HCT116 (cell line): ENCODE results near the gene TNFRSF9. TPM values are rescaled to one million over a fixed set of nuclear protein-coding genes. Genes with fewer than 3 reads are reported as not detected.

Experiments used
- ATAC-seq: fragments of 200-7000 bp; cut with Tn5 transposase; 2 replicates; pipeline ENCODE4 v1.9.1; 2020; ENCODE audit warnings: mild to moderate bottlenecking, moderate library complexity
- BruUV-seq: library from RNA; stranded (reverse); fragments of 400-500 nt; replicated peaks from 2 replicates; lab custom pipeline; 2021; lab: Mats Ljungman, UMichigan
- CTCF ChIA-PET: fragments of 300-600 bp; sonication (Branson Sonifier 250); formaldehyde crosslinking; loops from one replicate; lab custom pipeline; 2021; ENCODE audit warnings: antibody characterized with exemption; lab: Charles Lee
- POLR2A ChIA-PET: fragments of 300-600, 350-600 bp; sonication (Branson Sonifier 250); formaldehyde crosslinking; loops from one replicate; lab custom pipeline; 2021; ENCODE audit warnings: antibody characterized with exemption; lab: Charles Lee
- RAD21 ChIA-PET, 2 experiments: fragments of 300-600 bp; sonication (Branson Sonifier 250); formaldehyde crosslinking; loops; one replicate each; lab custom pipeline; 2023; ENCODE audit warnings: low total read pairs in 2 of 2; ENCODE audit not compliant: uncharacterized antibody in 2 of 2, unreplicated experiment in 2 of 2, low non-redundant PET in 1 of 2; lab: Charles Lee
- DNase-seq: peaks from one replicate; pipeline ENCODE4 v3.0.0-alpha.2; 2010; ENCODE audit warnings: low read depth, low spot score
- H2AFZ ChIP-seq: fragments of 200-600 bp; shearing (Covaris generic), sonication (generic); 2 replicates; pipeline ENCODE4 v1.6.1; 2017; ENCODE audit warnings: low read depth, mixed run types, mixed read lengths, antibody characterized with exemption, low read length; ENCODE audit not compliant: poor library complexity, severe bottlenecking
- H3K27ac ChIP-seq: 2 replicates; pipeline ENCODE4 v1.5.1; 2012; ENCODE audit warnings: low read depth, low read length
- H3K27me3 ChIP-seq: fragments of 200-600 bp; sonication (generic); 2 replicates; pipeline ENCODE4 v1.6.1; 2016; ENCODE audit warnings: mixed run types, low read length, mixed read lengths; ENCODE audit not compliant: insufficient read depth
- H3K36me3 ChIP-seq, 2 experiments: fragments of 200-500 bp in 1 of 2; fragments of 200-600 bp in 1 of 2; sonication (Bioruptor generic) in 1 of 2; sonication (generic) in 1 of 2; 2 replicates each; pipeline versions ENCODE4 v1.5.1 to v1.6.1; 2014 to 2016; ENCODE audit warnings: low read length in 2 of 2, inconsistent platforms in 1 of 2, mixed read lengths in 1 of 2, mixed run types in 1 of 2; ENCODE audit not compliant: insufficient read depth in 2 of 2, control insufficient read depth in 1 of 2
- H3K4me1 ChIP-seq, 2 experiments: fragments of 200-600 bp in 1 of 2; sonication (generic) in 1 of 2; 2 replicates each; pipeline versions ENCODE4 v1.5.1 to v1.6.1; 2012 to 2017; ENCODE audit warnings: low read length in 2 of 2, inconsistent platforms in 1 of 2, mild to moderate bottlenecking in 1 of 2, mixed read lengths in 1 of 2, mixed run types in 1 of 2, moderate library complexity in 1 of 2; ENCODE audit not compliant: insufficient read depth in 2 of 2, control insufficient read depth in 1 of 2
- H3K4me2 ChIP-seq: fragments of 200-600 bp; sonication (generic); 2 replicates; pipeline ENCODE4 v1.6.1; 2017; ENCODE audit warnings: mixed run types, low read length, mixed read lengths
- H3K4me3 ChIP-seq, 2 experiments: fragments of 200-600 bp in 1 of 2; sonication (generic) in 1 of 2; replicated peaks in 1 of 2; 2 replicates each; pipeline ENCODE4 v1.5.1; 2011 to 2016; ENCODE audit warnings: low read length in 2 of 2, control low read depth in 1 of 2, low read depth in 1 of 2, mild to moderate bottlenecking in 1 of 2, mixed read lengths in 1 of 2, mixed run types in 1 of 2
- H3K79me2 ChIP-seq: fragments of 200-600 bp; sonication (generic); 2 replicates; pipeline ENCODE4 v1.6.1; 2017; ENCODE audit warnings: mild to moderate bottlenecking, mixed run types, low read length, moderate library complexity, mixed read lengths; ENCODE audit not compliant: insufficient read depth
- H3K9ac ChIP-seq: fragments of 200-600 bp; sonication (generic); 2 replicates; pipeline ENCODE4 v1.6.1; 2016; ENCODE audit warnings: low read length, mixed read lengths
- H3K9me2 ChIP-seq: fragments of 200-600 bp; sonication (generic), shearing (Covaris generic); 2 replicates; pipeline ENCODE4 v1.6.1; 2017; ENCODE audit warnings: mixed run types, mild to moderate bottlenecking, moderate library complexity; ENCODE audit not compliant: insufficient read depth
- H3K9me3 ChIP-seq, 2 experiments: fragments of 200-500 bp in 1 of 2; fragments of 200-600 bp in 1 of 2; sonication (Bioruptor generic) in 1 of 2; sonication (generic) in 1 of 2; 2 replicates each; pipeline ENCODE4 v1.6.1; 2014 to 2017; ENCODE audit warnings: low read length in 2 of 2, mixed read lengths in 2 of 2, inconsistent platforms in 1 of 2, low read depth in 1 of 2, mild to moderate bottlenecking in 1 of 2, mixed run types in 1 of 2, moderate library complexity in 1 of 2; ENCODE audit not compliant: control insufficient read depth in 1 of 2, insufficient read depth in 1 of 2
- H4K20me1 ChIP-seq: fragments of 200-600 bp; sonication (generic), shearing (Covaris generic); 2 replicates; pipeline ENCODE4 v1.6.1; 2017; ENCODE audit warnings: mixed run types, mild to moderate bottlenecking, moderate library complexity; ENCODE audit not compliant: insufficient read depth
- ATF3 ChIP-seq: IDR thresholded peaks from 2 replicates; pipeline ENCODE4 v1.6.1; 2012
- CBX3 ChIP-seq: IDR thresholded peaks from 2 replicates; pipeline ENCODE4 v1.6.1; 2012; ENCODE audit warnings: low read depth
- ELF1 ChIP-seq: IDR thresholded peaks from 2 replicates; pipeline ENCODE4 v1.6.1; 2012; ENCODE audit warnings: low read depth, borderline replicate concordance
- EZH2 ChIP-seq: fragments of 200-600 bp; sonication (generic); IDR thresholded peaks from 2 replicates; pipeline ENCODE4 v1.6.1; 2017; ENCODE audit warnings: antibody characterized with exemption, mixed run types
- MAX ChIP-seq: IDR thresholded peaks from 2 replicates; pipeline ENCODE4 v1.6.1; 2012
- SP1 ChIP-seq: IDR thresholded peaks from 2 replicates; pipeline ENCODE4 v1.6.1; 2012; ENCODE audit warnings: low read depth
- TCF7L2 ChIP-seq: IDR thresholded peaks from 2 replicates; pipeline ENCODE4 v1.7.0; 2011; ENCODE audit warnings: borderline replicate concordance, inconsistent platforms; ENCODE audit not compliant: insufficient read depth, insufficient read length; ENCODE audit errors: extremely low read depth
- YY1 ChIP-seq: IDR thresholded peaks from 2 replicates; pipeline ENCODE4 v1.6.1; 2011; ENCODE audit warnings: low read length, low read depth, moderate library complexity, mild to moderate bottlenecking; ENCODE audit not compliant: insufficient replicate concordance; ENCODE audit errors: extremely low read depth
- ZFX ChIP-seq: fragments of 450-650 bp; IDR thresholded peaks from 2 replicates; pipeline ENCODE4 v1.6.1; 2017
- intact Hi-C: fragments of 100-400 bp; cut with micrococcal nuclease; formaldehyde crosslinking; loops from 2 replicates; pipeline ENCODE4 v1.10.0; 2022
- total RNA-seq: library from RNA; stranded (reverse); gene quantifications from one replicate; pipeline ENCODE4 v1.2.1, GENCODE V29; 2021; ENCODE audit not compliant: unreplicated experiment

TNFRSF9 gene
- total RNA-seq, 1 experiment from 2014 or later, result 0.20 TPM

GRCh38 chr1:7931446-7931812 is 9.2 kb downstream of the TNFRSF9 start:
- H3K4me1 ChIP-seq, result no peaks in the 10 kb centered on the region
- H2AFZ ChIP-seq, result no peak overlapping the region
- ATAC-seq, result no peak
- no peak overlapping the region for H3K4me3 ChIP-seq
- ChIA-PET CTCF (no interaction called here), RAD21 (no interaction called here), POLR2A (no interaction called here)
- no peaks in the 10 kb centered on the region for H3K79me2 ChIP-seq
- no peak for DNase-seq
- no peaks in the 10 kb centered on the region for H4K20me1 ChIP-seq
- H3K36me3 ChIP-seq, result no peaks in the 10 kb centered on the region
- no TSS peak for BruUV-seq
- no peaks in the 10 kb centered on the region for H3K9me3 ChIP-seq
- no peak overlapping the region for H3K4me2 ChIP-seq
- intact Hi-C loops, result no loop called here
- no peak for TF ChIP-seq ELF1
- TF ChIP-seq EZH2, result no peak
- TF ChIP-seq YY1, result no peak
- no peak for TF ChIP-seq MAX
- no peak for TF ChIP-seq CBX3
- TF ChIP-seq TCF7L2, result no peak
- TF ChIP-seq ZFX, result no peak
- TF ChIP-seq ATF3, result no peak
- no peaks in the 10 kb centered on the region for H3K9me2 ChIP-seq
- H3K9ac ChIP-seq, result no peak overlapping the region
- no peak overlapping the region for H3K27ac ChIP-seq
- H3K27me3 ChIP-seq, result peaks cover 5% of the 10 kb centered on the region; the same call in 1 of the 2 replicates

- Histone ChIP-seq H3K27ac (no peak overlapping the region), H3K9ac (no peak overlapping the region), H3K79me2 (no peaks in the 10 kb centered on the region), H3K4me1 (no peaks in the 10 kb centered on the region), H3K9me2 (no peaks in the 10 kb centered on the region), H4K20me1 (no peaks in the 10 kb centered on the region), H3K4me3 (no peak overlapping the region), H3K4me2 (no peak overlapping the region), H2AFZ (no peak overlapping the region), H3K27me3 (peaks cover 5% of the 10 kb centered on the region; the same call in 1 of the 2 replicates), H3K9me3 (no peaks in the 10 kb centered on the region), H3K36me3 (no peaks in the 10 kb centered on the region)
- POLR2A ChIA-PET, result no interaction called here
- TF ChIP-seq ELF1, result no peak
- TF ChIP-seq SP1, result no peak
- RAD21 ChIA-PET, result no interaction called here
- no peak for ATAC-seq
- BruUV-seq, result no TSS peak
- no peak for DNase-seq
- CTCF ChIA-PET, result no interaction called here
- intact Hi-C loops, result no loop called here
These were observed 9.8 kb downstream of the TNFRSF9 start for GRCh38 chr1:7930645-7931445.
